Ammon's horn (tissue), 1 donor: Measurements from ENCODE around the gene U2SURP.
"Not testable (repeated sequence)": the region's sequence is repeated elsewhere in the genome, so short reads cannot be mapped to it uniquely, and the experiment has no call there.

Experiments used
- DNase-seq: peaks from one replicate; pipeline ENCODE4 v3.0.0-alpha.2; 2016; ENCODE audit warnings: low spot score

The U2SURP gene

DNA sequence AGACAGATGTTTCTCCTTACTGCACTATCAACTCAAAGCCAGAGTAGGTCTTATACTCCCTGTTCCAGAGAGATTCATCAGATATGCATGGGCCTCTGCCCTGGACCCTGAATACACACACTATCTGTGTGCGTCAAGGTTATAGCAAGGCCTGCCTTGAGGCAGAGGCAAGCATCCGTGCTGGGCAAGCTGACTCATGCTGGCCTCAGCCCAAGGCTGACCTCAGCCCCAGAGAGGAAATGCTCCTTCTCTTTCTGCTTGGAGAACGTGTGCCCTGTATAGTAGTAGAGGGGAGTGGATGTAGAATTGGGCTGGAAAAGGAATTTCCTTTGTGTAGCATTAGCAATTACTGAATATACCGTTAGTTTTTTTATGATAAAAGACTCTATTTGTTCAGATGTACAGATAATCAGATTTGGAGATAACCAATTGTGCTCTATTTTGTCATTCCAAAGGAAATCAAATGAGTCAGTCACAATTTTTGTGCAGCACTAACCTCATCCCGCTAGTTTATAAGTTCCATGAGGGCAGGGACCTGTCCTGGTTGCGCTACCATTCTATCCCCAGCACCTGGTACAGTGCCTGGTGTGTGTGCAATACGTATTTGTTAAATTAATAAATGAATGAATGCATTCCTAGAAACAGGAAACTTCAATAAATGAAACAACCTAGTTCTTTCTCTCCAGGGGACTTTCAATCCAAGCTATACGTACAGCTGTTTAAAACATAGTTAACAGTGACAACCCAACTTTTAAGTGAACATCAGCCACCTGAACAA is 24.6 kb upstream of the U2SURP start:
- peak; percentile 70 for DNase-seq

DNA sequence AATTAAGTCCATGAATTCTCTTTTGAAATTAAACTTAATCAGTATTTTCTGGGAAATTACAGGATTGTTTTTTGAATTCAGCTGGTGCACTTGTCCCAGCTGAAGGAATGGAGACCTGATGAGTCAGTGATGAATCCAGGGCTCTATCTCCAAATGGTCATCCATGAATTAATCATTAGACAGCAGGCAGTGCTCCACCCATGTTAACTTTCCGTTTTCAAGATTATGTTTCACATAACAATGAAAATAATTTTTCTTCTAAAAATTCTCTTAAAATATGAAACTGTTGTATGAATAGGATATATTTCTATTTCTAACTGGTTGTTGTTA is 24.0 kb upstream of the U2SURP start:
- no peak for DNase-seq

DNA sequence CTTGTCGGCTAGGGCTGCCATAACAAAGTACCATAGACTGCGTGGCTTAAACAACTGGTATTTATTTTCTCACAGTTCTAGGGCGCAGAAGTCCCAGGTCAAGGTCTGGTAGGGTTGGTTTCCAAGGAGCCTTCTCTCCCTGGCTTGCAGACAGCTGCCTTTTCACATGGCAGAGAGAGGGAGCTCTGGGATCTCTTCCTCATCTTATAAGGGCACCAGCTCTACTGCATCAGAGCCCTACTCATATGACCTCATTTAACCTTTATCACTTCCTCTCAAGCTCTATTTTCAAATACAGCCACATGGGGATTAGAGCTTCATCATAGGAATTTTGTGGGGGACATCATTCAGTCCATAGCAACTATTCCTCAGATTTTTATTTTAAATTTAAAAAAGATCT is 20.3 kb upstream of the U2SURP start:
- DNase-seq: no peak

DNA sequence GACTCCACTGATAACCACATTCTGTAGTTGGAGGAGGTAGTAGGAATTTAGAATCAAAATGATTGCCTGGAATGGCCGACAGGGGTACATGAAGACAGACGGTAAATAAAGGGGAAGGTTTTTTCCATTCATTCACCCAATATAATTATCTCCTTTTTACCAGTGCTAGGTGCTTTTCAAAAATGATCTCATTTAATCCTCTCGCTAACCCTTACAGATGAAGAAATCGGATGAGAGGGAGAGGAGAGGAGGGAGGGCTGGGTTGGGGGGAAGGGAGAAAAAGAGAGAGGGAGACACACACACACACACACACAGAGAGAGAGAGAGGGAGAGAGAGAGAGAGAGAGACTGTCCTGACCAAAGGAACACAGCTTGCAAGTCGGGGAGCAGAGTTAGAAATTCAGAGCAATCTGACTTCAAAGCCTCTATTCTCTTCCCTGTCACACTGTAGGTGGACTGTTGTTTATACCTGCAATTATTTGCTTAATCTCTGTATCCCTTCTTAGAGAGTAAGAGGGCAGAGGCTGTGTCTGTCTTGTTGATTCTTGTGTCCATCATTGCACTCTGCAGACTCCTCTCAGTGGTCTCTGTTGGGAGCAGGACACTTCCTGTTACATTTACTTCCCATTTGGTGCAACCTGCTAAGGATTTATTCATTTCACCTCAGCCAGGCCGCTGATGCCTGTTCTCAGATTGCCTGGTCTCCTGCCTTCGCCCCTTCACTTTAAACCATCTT is 19.2 kb upstream of the U2SURP start:
- DNase-seq: no peak

DNA sequence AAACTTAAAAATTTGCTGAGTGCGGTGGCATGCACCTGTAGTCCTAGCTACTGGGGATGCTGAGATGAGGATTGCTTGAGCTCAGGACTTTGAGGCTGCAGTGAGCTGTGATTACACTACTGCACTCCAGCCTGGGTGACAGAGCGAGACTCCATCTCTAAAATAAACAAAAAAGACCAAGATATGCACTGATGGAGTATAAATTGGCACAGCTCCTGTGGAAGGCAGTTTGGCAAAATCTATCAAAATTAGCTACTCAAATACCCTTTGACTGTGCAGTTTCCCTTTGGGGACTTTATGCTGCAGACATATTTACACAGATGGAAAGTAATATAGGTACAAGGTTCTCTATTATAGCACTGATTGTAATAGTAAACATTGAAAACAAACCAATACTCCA is 18.1 kb upstream of the U2SURP start:
- DNase-seq: no peak

DNA sequence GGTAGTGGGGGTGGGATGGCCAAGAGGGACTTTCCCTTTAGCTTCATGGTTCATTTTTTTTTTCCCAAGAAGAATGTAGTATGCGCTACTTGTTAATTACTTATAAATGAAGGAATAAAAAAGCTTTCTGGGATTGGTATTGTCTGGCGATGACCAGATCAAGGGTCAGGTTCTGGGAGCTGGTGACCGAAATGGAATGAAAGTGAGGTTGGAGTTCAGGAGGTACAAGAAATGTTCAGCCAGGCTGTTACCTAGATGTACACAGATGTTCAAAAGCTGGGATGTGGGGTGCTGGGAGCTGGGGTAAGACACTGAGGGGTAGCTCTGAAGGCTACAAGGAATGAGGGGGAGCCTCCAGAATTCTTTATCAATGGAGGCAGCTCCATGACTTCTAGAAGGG is 17.1 kb upstream of the U2SURP start:
- DNase-seq: no peak

DNA sequence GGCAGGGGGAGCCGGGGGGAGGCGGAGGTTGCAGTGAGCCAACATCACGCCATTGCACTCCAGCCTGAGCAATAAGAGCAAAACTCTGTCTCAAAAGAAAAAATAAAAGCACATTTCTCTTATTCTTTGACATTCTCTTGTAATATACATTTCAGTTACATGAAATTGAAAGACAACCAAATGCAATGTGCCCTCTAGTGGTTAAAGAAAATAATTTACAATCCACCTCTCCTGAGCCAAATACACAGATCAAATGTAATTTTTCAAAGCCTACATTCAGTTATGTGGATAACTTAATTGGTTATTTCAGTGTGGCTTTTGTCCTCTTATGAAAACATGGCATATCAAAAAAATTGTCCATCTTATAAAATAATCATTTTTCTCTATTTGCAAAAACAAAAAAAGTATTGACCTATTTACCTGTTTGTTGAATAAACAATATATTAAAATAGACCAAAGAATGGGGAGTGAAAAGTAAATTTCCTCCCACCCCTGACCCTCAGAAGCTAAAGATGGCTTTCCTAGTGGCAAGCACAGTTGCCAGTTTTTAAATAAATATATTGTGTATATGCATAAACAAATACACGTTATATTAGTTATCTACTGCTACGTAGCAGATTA is 14.2 kb upstream of the U2SURP start:
- no peak for DNase-seq

DNA sequence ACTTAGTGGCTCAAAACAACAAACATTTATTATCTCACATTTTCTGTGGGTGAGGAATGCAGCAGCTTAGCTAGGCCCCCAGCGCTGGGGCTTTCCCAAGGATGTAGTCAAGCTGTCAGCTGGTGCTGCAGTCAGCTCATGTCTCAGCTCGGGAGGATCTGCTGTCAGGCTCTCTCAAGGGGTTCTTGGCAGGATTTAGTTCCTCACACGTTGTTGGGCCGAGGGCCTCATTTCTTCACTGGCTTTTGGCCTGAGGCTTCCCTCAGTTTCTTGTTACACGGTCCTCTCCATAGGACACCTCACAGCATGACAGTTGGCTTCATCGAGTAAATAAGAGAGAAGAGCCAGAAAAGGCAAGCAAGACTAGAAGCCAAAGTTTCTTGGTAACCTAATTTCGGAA is 13.7 kb upstream of the U2SURP start:
- DNase-seq: peak; percentile 18

DNA sequence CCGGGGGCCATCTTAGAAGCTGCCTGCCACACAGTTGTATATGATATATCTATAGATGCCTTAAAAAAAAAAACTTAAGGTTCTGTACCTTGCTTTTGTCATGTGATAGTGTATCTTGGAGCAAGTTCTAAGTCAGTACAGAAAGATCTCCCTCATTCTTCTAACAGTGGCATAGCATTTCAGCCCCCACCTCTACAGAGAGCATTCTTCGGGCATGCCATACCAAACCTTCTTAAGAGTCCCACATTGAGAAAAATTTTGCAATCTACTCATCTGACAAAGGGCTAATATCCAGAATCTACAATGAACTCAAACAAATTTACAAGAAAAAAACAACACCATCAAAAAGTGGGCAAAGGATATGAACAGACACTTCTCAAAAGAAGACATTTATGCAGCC is 13.1 kb upstream of the U2SURP start:
- DNase-seq: not testable (repeated sequence)

DNA sequence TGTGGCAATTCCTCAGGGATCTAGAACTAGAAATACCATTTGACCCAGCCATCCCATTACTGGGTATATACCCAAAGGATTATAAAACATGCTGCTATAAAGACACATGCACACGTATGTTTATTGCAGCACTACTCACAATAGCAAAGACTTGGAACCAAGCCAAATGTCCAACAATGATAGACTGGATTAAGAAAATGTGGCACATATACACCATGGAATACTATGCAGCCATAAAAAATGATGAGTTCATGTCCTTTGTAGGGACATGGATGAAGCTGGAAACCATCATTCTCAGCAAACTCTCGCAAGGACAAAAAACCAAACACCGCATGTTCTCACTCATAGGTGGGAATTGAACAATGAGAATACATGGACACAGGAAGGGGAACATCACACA is 12.5 kb upstream of the U2SURP start:
- not testable (repeated sequence) for DNase-seq

DNA sequence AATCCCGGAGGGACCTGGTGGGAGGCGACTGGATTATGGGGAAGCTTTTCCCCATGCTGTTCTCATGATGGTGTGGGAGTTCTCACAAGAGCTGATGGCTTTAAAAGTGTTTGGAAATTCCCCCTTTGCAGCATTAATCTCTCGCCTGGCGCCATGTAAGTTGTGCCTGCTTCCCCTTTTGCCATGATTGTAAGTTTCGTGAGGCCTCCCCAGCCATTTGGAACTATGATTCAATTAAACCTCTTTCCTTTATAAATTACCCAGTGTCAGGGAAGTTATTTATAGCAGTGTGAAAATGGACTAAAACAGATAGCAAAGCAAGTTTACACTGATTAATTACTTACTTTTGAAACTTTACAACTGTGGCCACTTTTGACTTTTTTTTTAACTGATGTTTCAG is 10.6 kb upstream of the U2SURP start:
- no peak for DNase-seq

DNA sequence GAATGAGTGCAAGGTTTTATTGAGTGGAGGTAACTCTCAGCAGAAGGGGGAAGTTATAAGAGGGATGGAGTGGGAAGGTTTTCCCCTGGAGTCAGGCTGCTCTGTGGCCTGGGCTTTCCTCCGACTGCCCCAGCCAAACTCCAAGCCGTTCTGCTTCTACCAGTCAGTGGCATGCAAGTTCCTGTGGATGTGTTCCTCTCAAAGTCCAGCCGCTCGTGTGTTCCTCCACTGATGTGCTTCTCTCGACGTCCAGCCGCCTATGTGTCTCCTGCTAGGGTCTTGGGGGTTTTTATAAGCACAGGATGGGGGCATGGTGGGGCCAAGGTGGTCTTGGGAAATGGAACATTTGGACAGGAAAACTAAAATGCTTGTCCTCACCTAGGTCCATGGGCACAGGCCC is 9.0 kb upstream of the U2SURP start:
- DNase-seq: no peak

DNA sequence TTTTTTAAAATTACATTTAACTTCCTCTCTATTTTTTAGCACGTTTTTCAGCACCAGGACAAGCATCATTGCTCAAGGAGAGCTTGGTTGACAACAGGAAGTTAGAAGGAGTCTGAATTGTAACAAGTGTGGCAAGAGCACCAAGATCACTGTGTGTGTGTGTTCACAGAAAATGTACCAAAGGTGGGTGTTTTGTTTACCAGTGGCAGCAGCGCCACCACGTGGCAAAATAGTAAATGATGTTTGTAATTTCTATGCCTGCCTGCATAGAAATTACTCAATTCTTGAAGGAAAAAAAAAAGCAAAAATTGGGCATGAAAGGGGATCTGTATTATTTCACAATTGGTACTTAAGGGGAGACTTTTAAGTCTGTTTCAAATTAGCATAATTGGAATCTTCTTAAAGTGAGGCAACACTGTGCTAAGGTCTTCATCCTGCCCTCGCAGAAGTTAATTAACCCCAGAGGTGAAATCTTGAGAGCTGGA is 7.4 kb upstream of the U2SURP start:
- DNase-seq: peak; percentile 82

DNA sequence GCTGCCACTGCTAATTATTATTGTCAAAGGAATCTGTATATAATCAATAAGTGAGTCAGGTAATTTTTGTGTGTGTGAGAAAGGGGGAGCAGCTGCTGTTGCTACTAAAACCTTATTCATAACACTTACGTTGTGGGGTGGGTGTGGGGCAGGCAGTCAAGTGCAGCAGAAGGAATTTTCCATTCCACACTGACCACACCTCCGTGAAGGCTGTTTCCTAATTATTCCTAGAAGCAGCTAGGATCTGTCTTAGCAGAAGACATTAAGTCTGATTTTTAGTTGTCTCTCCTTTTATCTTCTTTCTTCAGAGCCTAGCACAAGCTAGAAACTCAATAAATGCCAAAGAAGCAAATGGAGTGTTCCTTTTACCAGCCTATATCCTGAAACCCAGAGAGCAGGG is 4.0 kb upstream of the U2SURP start:
- no peak for DNase-seq

DNA sequence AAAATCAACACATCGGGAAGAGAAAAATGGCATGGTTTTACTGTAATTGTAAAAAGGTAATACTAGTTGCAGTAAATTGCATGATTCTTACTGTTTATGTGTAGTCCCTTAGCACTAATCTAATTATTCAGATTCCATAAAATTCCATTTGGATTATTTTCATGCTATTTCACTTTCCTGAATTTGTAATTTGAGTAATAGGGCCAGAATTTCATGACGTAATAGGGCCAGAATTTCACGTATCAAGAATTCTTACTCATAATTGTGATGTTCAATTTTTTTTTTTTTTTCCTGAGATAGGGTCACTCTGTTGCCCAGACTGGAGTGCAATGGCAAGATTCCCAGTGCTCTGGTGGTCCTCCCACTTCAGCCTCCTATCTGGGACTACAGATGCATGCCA is 2.9 kb upstream of the U2SURP start:
- DNase-seq: no peak

DNA sequence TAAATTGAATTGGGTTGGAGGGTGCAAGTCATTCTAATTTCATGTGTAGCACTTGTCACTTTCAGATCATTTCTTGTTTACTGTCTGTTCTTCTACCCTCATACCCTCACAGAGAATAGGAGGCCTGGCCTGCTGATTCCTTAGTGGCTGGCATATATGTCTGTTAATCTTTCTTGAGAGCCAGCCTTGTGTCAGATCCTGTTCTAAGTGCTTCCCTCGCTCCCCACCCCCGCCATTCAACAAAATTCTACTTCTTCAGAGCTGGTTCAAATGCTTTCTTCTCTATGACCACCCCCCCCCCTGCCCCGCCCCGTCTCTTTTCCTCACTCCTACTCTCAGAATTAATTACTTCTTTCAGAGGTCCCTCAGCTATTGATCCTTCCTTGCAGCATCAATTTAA is 1.5 kb upstream of the U2SURP start:
- DNase-seq: no peak

DNA sequence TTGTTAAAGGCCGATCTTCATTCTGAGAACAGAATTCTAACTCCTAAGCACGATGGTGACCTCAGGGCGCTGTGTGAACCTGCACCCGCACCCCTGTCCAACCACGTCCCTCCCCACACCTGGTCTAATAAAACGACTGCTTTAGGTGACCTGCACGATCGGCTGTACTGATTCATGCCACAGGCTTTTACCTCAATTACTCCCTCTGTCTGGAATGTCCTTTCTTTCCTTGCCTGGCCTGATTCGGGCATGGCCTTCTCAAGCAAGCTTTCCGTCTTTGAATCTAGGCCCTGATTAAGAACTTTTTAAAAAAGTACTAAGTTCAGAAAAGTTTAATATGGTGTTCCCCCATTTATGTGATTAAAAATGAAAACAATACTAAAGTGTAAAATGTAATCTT is 842 bp upstream of the U2SURP start:
- no peak for DNase-seq

DNA sequence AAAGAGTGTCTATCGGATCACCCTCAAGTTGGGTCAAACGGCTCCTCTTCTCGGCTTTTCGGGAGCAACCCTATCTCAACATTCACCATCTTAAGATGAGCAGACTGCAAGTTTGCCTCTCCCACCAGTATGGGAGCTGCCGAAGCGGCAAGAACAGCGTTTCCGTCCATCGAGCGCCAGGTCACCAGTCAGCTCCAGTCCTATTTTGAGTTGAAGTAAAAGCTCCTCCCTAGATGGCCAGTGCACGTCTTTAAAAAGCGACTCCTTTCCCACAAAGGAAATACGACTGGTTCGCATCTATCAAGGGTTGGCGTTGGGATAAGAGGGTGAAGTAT is 369 bp upstream of the U2SURP start:
- DNase-seq: no peak

DNA sequence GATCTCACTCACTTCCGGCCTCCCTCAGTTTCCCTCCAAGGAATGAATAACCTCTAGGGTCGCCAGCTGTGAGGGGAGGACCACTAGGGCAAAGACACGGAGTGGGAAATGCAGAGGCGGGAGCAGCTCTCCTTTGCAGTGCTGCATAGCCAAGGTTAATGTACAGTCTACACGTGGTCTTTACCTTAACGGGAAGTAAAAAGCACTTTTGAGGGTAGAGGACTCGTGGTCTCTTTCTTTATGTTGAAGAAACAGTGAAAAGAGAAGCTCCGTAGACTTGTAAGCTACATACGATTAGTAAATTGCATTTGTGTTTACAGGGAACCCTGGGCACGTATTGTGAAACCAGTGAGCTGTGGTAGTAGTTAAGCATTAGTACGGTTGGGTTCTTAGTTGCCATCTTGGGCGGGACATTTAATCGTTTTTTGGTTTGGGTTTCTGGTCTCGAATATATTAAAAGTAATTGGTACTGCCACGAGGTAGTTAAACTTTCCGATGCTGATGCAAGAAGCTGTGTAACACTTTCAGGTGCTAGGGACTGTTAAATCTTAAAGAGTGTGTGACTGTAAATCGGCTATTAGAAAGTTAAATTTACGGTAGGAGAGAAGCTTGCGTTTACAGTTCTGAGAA is 828 bp downstream of the U2SURP start:
- no peak for DNase-seq

DNA sequence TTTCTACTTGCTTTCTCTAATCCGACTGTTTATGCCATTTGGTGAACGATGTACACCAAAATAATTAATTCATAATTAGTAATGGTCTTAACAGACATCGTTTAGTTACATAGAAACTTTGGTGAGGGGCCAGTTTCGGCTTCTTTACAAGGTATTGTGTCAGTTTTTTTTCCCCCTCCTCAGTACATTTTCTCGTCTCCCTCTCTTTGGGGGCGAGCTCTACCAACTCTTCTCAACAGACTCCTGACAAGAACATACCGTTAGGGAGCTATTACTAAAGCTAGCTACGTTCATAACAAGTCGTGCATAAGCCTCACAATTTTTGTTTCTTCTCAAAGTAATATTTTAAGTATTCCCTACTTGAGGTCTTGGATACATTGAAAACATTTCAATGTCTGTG is 1.4 kb downstream of the U2SURP start:
- DNase-seq: no peak

DNA sequence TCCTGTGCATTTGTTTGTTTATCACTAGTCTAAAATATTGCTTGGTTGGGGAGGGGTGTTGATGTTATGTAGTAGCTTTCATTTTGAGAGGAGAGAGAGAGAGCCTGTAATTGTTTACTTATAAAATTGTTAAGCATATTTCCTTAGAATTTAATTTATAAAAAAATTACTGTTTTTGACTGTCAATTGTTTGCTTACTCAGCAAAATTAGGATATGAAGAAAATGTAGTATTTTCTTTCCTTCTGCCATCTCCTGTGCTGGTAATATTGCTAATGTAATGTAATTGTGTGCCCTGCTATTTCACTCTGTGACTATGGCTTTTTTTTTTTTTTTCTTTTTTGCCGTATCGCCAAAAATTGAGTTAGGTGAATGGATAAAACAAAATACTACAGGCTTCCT is 3.5 kb downstream of the U2SURP start:
- DNase-seq: no peak

DNA sequence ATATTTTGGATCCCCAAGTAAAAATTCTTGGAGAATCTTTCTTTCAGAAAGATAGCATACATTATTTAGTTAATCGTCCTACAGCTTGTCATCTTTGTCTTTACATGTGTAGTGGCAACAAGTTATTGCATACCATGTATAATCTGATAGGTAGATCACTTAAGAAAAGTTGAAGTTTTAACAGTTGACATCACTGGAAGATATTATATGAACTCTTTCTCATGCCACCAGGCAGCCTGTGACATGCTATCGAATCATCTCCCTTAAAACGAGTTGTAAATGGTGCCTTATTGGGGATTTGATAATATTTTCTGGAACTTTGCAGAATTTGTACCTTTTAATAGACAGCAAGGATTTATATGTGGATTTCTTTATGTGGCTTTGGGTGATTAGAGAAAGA is 8.7 kb downstream of the U2SURP start:
- no peak for DNase-seq

DNA sequence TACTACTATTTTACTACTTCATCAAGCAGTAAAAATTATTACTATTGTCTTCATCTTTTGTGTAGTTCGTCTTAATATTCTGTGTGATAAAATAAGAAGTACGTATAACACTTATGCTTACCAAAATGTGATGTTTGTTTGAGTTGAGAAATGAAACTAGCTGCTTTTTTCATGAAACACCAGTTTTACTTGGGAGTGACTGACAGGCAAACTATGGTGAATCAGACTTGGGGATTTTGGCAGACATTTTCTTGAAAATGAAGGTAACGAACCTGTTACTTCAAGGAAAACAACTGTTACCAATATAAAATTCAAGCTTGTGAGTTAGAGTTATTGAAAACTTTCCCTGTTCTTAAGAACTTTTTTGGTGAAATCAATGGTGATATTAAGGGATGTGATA is 10.3 kb downstream of the U2SURP start:
- no peak for DNase-seq
